Memory B cell (primary cell): ENCODE results near the gene TEAD1.
"Not testable (repeated sequence)": the region's sequence is repeated elsewhere in the genome, so short reads cannot be mapped to it uniquely, and the experiment has no call there.

Experiments used
- ATAC-seq: fragments of 150-1000 bp; cut with Tn5 transposase; 2 replicates; pipeline ENCODE4 v1.10.0; 2021; ENCODE audit warnings: low read depth, mild to moderate bottlenecking, moderate library complexity
- DNase-seq, 2 donors: peaks; one replicate each; pipeline ENCODE4 v3.0.0; 2022; ENCODE audit warnings: low spot score in 2 of 2
- H3K27ac Mint-ChIP-seq: one replicate; pipeline ENCODE4 v1.8.0; 2022; ENCODE audit warnings: mild to moderate bottlenecking, moderate library complexity, mixed read lengths
- H3K27me3 Mint-ChIP-seq: one replicate; pipeline ENCODE4 v1.8.0; 2022; ENCODE audit warnings: mixed read lengths
- H3K36me3 Mint-ChIP-seq: one replicate; pipeline ENCODE4 v1.8.0; 2022; ENCODE audit warnings: mild to moderate bottlenecking, mixed read lengths
- H3K4me1 Mint-ChIP-seq: one replicate; pipeline ENCODE4 v1.8.0; 2022; ENCODE audit warnings: mixed read lengths
- H3K4me3 Mint-ChIP-seq: one replicate; pipeline ENCODE4 v1.8.0; 2022; ENCODE audit warnings: mild to moderate bottlenecking, moderate library complexity, mixed read lengths
- H3K9me3 Mint-ChIP-seq: one replicate; pipeline ENCODE4 v1.8.0; 2022; ENCODE audit warnings: mixed read lengths

The TEAD1 gene

GRCh38 chr11:12755510-12756453, 81.6 kb downstream of the TEAD1 start:
- no peaks in the 10 kb centered on the region for H3K4me1 Mint-ChIP-seq
- H3K27ac Mint-ChIP-seq, result no peak overlapping the region
- no peaks in the 10 kb centered on the region for H3K9me3 Mint-ChIP-seq
- H3K27me3 Mint-ChIP-seq, result no peaks in the 10 kb centered on the region
- ATAC-seq (no peak), DNase-seq (no peak)
- no peaks in the 10 kb centered on the region for H3K36me3 Mint-ChIP-seq
- no peak overlapping the region for H3K4me3 Mint-ChIP-seq

GRCh38 chr11:12756454-12756806, 82.2 kb downstream of the TEAD1 start:
- Mint-ChIP-seq H3K9me3 (no peaks in the 10 kb centered on the region), H3K36me3 (no peaks in the 10 kb centered on the region), H3K27me3 (no peaks in the 10 kb centered on the region), H3K4me3 (no peak overlapping the region), H3K27ac (no peak overlapping the region), H3K4me1 (no peaks in the 10 kb centered on the region)
- no peak for DNase-seq
- no peak for ATAC-seq

GRCh38 chr11:12756867-12757266, 82.6 kb downstream of the TEAD1 start:
- Mint-ChIP-seq H3K27ac (no peak overlapping the region), H3K4me1 (no peaks in the 10 kb centered on the region), H3K4me3 (no peak overlapping the region), H3K36me3 (no peaks in the 10 kb centered on the region), H3K27me3 (no peaks in the 10 kb centered on the region), H3K9me3 (no peaks in the 10 kb centered on the region)
- ATAC-seq (no peak), DNase-seq (no peak)

- no peaks in the 10 kb centered on the region for H3K27me3 Mint-ChIP-seq
- H3K4me3 Mint-ChIP-seq, result no peak overlapping the region
- no peaks in the 10 kb centered on the region for H3K36me3 Mint-ChIP-seq
These were observed 83.2 kb downstream of the TEAD1 start for GRCh38 chr11:12757416-12757815.

GRCh38 chr11:12758117-12758516, 83.9 kb downstream of the TEAD1 start:
- DNase-seq, H3K4me3 Mint-ChIP-seq, H3K9me3 Mint-ChIP-seq, H3K27ac Mint-ChIP-seq, H3K4me1 Mint-ChIP-seq, H3K27me3 Mint-ChIP-seq, H3K36me3 Mint-ChIP-seq, ATAC-seq: not testable (repeated sequence)

More at GRCh38 chr11:12757416-12757815, 83.2 kb downstream of the TEAD1 start:
- no peak for ATAC-seq
- Mint-ChIP-seq H3K27ac (no peak overlapping the region), H3K9me3 (no peaks in the 10 kb centered on the region), H3K4me1 (no peaks in the 10 kb centered on the region)
- no peak for DNase-seq

- no peak for ATAC-seq
- Mint-ChIP-seq H3K4me3 (no peak overlapping the region), H3K27me3 (no peaks in the 10 kb centered on the region), H3K27ac (no peak overlapping the region), H3K9me3 (no peaks in the 10 kb centered on the region), H3K4me1 (no peaks in the 10 kb centered on the region), H3K36me3 (no peaks in the 10 kb centered on the region)
- DNase-seq, result no peak
These were observed 86.8 kb downstream of the TEAD1 start for GRCh38 chr11:12761029-12761428.

GRCh38 chr11:12762278-12762677, 88.1 kb downstream of the TEAD1 start:
- Mint-ChIP-seq H3K27ac (no peak overlapping the region), H3K4me1 (no peaks in the 10 kb centered on the region), H3K27me3 (no peaks in the 10 kb centered on the region), H3K36me3 (no peaks in the 10 kb centered on the region), H3K4me3 (no peak overlapping the region), H3K9me3 (no peaks in the 10 kb centered on the region)
- DNase-seq (no peak), ATAC-seq (no peak)

- Mint-ChIP-seq H3K9me3 (no peaks in the 10 kb centered on the region), H3K4me1 (no peaks in the 10 kb centered on the region), H3K27ac (no peak overlapping the region), H3K36me3 (no peaks in the 10 kb centered on the region), H3K27me3 (peaks cover 3% of the 10 kb centered on the region), H3K4me3 (no peak overlapping the region)
- no peak for ATAC-seq
- no peak for DNase-seq
These were observed 88.6 kb downstream of the TEAD1 start for GRCh38 chr11:12762696-12763324.

GRCh38 chr11:12764187-12764914, 90.1 kb downstream of the TEAD1 start:
- no peak overlapping the region for H3K4me3 Mint-ChIP-seq
- no peaks in the 10 kb centered on the region for H3K9me3 Mint-ChIP-seq
- no peaks in the 10 kb centered on the region for H3K36me3 Mint-ChIP-seq
- no peaks in the 10 kb centered on the region for H3K4me1 Mint-ChIP-seq
- DNase-seq, result no peak
- no peak overlapping the region for H3K27ac Mint-ChIP-seq
- no peak for ATAC-seq
- H3K27me3 Mint-ChIP-seq, result peaks cover 5% of the 10 kb centered on the region

GRCh38 chr11:12765428-12765827, 91.2 kb downstream of the TEAD1 start:
- no peaks in the 10 kb centered on the region for H3K9me3 Mint-ChIP-seq
- ATAC-seq (no peak), DNase-seq (no peak)
- H3K27me3 Mint-ChIP-seq, result peaks cover 5% of the 10 kb centered on the region
- H3K27ac Mint-ChIP-seq, result no peak overlapping the region
- no peak overlapping the region for H3K4me3 Mint-ChIP-seq
- H3K36me3 Mint-ChIP-seq, result no peaks in the 10 kb centered on the region
- H3K4me1 Mint-ChIP-seq, result no peaks in the 10 kb centered on the region

GRCh38 chr11:12767027-12767426, 92.8 kb downstream of the TEAD1 start:
- H3K36me3 Mint-ChIP-seq, result no peaks in the 10 kb centered on the region
- H3K9me3 Mint-ChIP-seq, result no peaks in the 10 kb centered on the region
- DNase-seq, result no peak
- H3K4me1 Mint-ChIP-seq, result no peaks in the 10 kb centered on the region
- H3K27me3 Mint-ChIP-seq, result peaks cover 5% of the 10 kb centered on the region
- no peak overlapping the region for H3K4me3 Mint-ChIP-seq
- ATAC-seq, result no peak
- no peak overlapping the region for H3K27ac Mint-ChIP-seq

- Mint-ChIP-seq H3K4me3 (no peak overlapping the region), H3K36me3 (no peaks in the 10 kb centered on the region), H3K27me3 (peaks cover 5% of the 10 kb centered on the region), H3K9me3 (no peaks in the 10 kb centered on the region), H3K27ac (no peak overlapping the region), H3K4me1 (no peaks in the 10 kb centered on the region)
- DNase-seq, result no peak
- ATAC-seq, result no peak
These were observed 93.4 kb downstream of the TEAD1 start for GRCh38 chr11:12767577-12767976.

- H3K27ac Mint-ChIP-seq, result no peak overlapping the region
- H3K9me3 Mint-ChIP-seq, result peaks cover 2% of the 10 kb centered on the region
- H3K27me3 Mint-ChIP-seq, result peaks cover 8% of the 10 kb centered on the region
- ATAC-seq, result no peak
- no peaks in the 10 kb centered on the region for H3K4me1 Mint-ChIP-seq
- H3K4me3 Mint-ChIP-seq, result no peak overlapping the region
- H3K36me3 Mint-ChIP-seq, result no peaks in the 10 kb centered on the region
- DNase-seq, result no peak
These were observed 94.8 kb downstream of the TEAD1 start for GRCh38 chr11:12768726-12769673.
